ENCODE measurements around the gene ETV3. TPM values are rescaled to one million over a fixed set of nuclear protein-coding genes. Genes with fewer than 3 reads are reported as not detected.

Gene ETV3
- total RNA-seq, 1 donor from 2014 or later, result 9.6 TPM

GRCh38 chr1:157147037-157147436, 8.8 kb upstream of the ETV3 start:
- DNase-seq (ENCODE audit: low spot score in 2 of 2), result no peak
- no peaks in the 10 kb centered on the region for H3K27me3 ChIP-seq
- intact Hi-C loops (cut with DNase I), result no loop called here
- no peak overlapping the region for H3K27ac ChIP-seq
- H3K4me1 ChIP-seq, result no peaks in the 10 kb centered on the region
- H3K9me3 ChIP-seq, result no peaks in the 10 kb centered on the region
- H3K4me3 ChIP-seq, result no peak overlapping the region
- H3K36me3 ChIP-seq, result no peaks in the 10 kb centered on the region
- TF ChIP-seq, protein P1, sequence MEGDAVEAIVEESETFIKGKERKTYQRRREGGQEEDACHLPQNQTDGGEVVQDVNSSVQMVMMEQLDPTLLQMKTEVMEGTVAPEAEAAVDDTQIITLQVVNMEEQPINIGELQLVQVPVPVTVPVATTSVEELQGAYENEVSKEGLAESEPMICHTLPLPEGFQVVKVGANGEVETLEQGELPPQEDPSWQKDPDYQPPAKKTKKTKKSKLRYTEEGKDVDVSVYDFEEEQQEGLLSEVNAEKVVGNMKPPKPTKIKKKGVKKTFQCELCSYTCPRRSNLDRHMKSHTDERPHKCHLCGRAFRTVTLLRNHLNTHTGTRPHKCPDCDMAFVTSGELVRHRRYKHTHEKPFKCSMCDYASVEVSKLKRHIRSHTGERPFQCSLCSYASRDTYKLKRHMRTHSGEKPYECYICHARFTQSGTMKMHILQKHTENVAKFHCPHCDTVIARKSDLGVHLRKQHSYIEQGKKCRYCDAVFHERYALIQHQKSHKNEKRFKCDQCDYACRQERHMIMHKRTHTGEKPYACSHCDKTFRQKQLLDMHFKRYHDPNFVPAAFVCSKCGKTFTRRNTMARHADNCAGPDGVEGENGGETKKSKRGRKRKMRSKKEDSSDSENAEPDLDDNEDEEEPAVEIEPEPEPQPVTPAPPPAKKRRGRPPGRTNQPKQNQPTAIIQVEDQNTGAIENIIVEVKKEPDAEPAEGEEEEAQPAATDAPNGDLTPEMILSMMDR (IDR thresholded peaks at IDR 0.05), result no peak

DNA sequence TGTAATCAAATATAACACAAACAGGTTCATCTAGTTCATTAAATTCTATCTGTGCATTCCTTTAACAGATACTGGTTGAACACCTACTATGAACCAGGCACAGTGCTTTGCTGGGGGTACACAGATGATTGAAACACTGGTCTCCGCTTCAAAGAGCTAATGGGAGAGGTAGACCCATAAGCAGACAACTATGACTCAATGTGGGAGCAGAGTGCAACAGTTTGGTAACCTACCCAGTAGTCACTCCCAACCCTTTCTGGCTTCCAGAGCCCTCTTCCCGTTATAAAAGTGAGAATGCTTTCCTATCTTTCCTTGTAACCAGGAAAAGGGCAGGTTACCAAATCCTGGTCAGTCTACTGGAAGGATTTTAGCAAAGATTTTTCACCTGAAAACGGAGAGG, 8.0 kb upstream of the ETV3 start:
- Histone ChIP-seq H3K27ac (no peak overlapping the region), H3K4me3 (no peak overlapping the region), H3K9me3 (no peaks in the 10 kb centered on the region), H3K4me1 (no peaks in the 10 kb centered on the region), H3K27me3 (no peaks in the 10 kb centered on the region), H3K36me3 (no peaks in the 10 kb centered on the region)
- TF ChIP-seq, protein P1 (IDR thresholded peaks at IDR 0.05), result no peak
- DNase-seq (ENCODE audit: low spot score in 2 of 2), result no peak
- intact Hi-C loops (cut with DNase I), result no loop called here

GRCh38 chr1:157145076-157145475, 6.9 kb upstream of the ETV3 start:
- TF ChIP-seq, protein P1 (IDR thresholded peaks at IDR 0.05), result no peak
- no peak overlapping the region for H3K4me3 ChIP-seq
- intact Hi-C loops (cut with DNase I), result no loop called here
- no peak for DNase-seq (ENCODE audit: low spot score in 2 of 2)
- H3K27ac ChIP-seq, result no peak overlapping the region
- no peaks in the 10 kb centered on the region for H3K4me1 ChIP-seq
- H3K36me3 ChIP-seq, result no peaks in the 10 kb centered on the region
- no peaks in the 10 kb centered on the region for H3K9me3 ChIP-seq
- H3K27me3 ChIP-seq, result no peaks in the 10 kb centered on the region

DNA sequence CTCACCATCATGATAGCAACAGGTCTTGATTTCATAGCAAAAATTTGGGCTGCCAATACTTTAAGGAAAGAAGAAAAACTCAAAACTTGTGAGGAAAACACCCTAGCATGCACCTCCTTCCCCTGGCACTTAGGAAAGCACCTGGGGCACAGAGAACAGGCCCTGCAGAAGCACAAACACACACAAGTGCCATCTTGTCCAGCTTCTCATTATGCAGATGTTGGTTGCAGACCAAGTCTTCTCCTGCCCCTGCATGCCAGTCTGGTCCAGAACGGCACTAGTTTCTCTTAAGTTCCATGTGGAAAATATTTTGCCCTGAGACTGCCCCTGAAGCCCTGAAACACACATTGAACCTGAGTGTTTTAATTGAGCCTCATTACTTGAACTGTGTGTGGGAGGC, 6.3 kb upstream of the ETV3 start:
- DNase-seq (ENCODE audit: low spot score in 2 of 2), result no peak
- H3K9me3 ChIP-seq, result no peaks in the 10 kb centered on the region
- no peaks in the 10 kb centered on the region for H3K4me1 ChIP-seq
- no peak overlapping the region for H3K4me3 ChIP-seq
- H3K27ac ChIP-seq, result no peak overlapping the region
- TF ChIP-seq, protein P1 (IDR thresholded peaks at IDR 0.05), result no peak
- no peaks in the 10 kb centered on the region for H3K36me3 ChIP-seq
- no peaks in the 10 kb centered on the region for H3K27me3 ChIP-seq
- intact Hi-C loops (cut with DNase I), result no loop called here

DNA sequence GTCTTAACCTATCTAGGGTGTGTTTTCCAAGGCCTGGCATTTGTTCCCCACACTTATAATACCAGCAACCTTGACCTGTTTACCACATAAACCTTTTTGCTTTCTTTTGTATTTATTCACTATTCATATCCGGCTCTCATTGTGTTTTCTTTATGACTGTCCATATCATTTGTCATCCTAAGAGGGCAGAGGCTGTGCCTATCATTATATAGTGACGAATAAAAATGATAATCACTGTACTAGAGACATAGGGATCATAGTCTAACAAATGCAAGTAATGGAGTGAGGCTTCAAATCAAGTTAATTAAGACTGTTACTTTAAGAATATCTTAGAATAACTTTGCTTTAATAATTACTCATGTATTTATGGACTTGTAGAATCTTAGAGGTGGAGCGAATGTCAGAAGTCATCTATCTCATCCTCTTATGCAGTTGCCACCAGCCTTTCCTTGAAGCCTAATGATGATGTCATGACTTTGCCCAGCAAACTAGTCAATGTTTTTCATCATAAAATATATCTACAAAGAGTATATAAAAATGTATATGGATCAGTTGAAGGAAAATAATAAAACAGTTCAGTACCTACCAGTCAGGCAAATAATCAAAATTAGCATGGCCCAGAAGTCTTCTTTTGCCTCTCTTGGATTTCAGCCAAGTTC, 4.7 kb upstream of the ETV3 start:
- intact Hi-C loops (cut with DNase I), result no loop called here
- Histone ChIP-seq H3K4me1 (peaks cover 0 to 3% of the 10 kb centered on the region in 2 donors), H3K36me3 (no peaks in the 10 kb centered on the region), H3K27me3 (no peaks in the 10 kb centered on the region), H3K9me3 (no peaks in the 10 kb centered on the region), H3K27ac (no peak overlapping the region), H3K4me3 (no peak overlapping the region)
- TF ChIP-seq, protein P1 (IDR thresholded peaks at IDR 0.05), result no peak
- DNase-seq (ENCODE audit: low spot score in 2 of 2), result no peak

- no peaks in the 10 kb centered on the region for H3K9me3 ChIP-seq
- no peak for DNase-seq (ENCODE audit: low spot score in 2 of 2)
These were observed 4.0 kb upstream of the ETV3 start for GRCh38 chr1:157142201-157142600.

More at GRCh38 chr1:157142201-157142600, 4.0 kb upstream of the ETV3 start:
- Histone ChIP-seq H3K4me1 (peaks cover 0 to 3% of the 10 kb centered on the region in 2 donors), H3K27me3 (no peaks in the 10 kb centered on the region), H3K27ac (no peak overlapping the region), H3K36me3 (no peaks in the 10 kb centered on the region), H3K4me3 (no peak overlapping the region)
- TF ChIP-seq, protein P1 (IDR thresholded peaks at IDR 0.05), result no peak
- intact Hi-C loops (cut with DNase I), result no loop called here

Data from ascending aorta (tissue), 2 donors.